COLO668 (cell line): ENCODE data around the gene ZNF740.
A peak's percentile ranks its signal among the peaks of the same experiment; 100 is the strongest.

Source experiments
- DNase-seq: peaks from one replicate; lab custom pipeline; 2025; ENCODE audit not compliant: unreplicated experiment; lab: John Stamatoyannopoulos, UW

Gene ZNF740

DNA sequence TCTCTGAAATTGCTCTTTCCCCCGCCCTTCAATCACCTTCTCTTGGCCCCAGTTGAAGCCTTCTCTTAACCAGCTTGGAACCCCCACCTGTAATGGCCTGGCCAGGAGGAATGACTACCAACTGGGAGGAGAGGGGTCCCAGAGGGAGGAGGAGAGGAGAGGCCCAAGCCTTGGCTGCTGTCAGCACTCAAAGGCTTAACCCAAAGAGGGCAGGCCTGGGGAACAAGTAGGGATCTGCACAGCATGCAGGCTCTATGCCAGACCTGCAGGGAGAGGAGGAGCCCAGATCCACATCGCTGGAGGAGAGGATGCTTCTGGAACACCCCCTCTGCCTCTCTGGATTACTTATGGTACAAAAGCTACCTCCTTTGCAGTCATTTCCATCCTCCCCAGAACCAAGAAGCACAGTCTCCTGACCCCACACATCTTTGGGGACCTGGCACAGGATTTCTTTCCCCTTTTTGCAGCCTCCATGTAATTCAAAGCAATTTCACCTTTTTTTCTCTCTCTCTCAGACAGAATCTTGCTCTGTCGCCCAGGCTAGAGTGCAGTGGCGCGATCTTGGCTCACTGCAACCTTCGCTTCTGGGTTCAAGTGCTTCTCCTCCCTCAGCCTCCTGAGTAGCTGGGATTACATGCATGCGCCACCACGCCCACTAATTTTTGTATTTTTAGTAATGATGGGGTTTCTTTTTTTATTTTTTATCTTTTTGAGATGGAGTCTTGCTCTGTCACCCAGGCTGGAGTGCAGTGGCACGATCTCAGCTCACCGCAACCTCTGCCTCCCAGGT lies 45.3 kb downstream of the ZNF740 start:
- DNase-seq, result no peak

DNA sequence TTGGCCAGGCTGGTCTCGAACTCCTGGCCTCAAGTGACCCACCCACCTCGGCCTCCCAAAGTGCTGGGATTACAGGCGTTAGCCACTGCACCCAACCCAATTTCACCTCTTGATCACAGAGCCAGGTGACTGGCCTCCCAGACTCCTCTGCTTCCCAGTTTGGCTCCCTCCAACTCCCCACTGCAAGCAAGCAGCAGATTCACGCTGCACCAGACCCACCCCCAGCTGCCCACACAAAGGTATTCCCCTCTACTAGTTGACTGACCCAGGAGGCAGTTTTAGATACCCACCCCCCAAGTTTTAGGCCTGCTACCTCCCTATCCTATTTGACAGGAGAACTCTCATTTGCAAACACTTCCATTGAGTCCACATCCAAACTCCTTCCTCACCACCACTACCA lies 46.3 kb downstream of the ZNF740 start:
- no peak for DNase-seq

DNA sequence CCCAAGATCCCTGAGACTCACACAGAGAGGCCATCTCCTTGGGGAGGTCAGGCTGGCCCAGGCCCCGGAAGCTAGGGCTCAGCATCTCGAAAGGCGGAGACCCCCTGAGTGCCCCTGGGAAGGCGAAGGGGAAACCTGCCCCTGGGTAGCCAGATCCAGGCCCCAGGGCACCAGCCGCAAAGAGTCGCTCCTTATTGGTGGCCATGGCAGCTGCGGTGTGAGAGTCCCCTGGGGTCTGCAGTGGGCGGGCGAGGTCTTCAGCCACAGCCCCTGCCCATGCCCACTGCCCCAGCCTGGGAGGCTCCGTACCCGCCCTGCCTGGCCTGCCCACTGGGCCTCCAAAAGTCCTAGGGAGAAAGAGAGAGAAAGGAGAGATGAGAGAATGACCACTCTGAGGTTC lies 46.8 kb downstream of the ZNF740 start:
- no peak for DNase-seq

DNA sequence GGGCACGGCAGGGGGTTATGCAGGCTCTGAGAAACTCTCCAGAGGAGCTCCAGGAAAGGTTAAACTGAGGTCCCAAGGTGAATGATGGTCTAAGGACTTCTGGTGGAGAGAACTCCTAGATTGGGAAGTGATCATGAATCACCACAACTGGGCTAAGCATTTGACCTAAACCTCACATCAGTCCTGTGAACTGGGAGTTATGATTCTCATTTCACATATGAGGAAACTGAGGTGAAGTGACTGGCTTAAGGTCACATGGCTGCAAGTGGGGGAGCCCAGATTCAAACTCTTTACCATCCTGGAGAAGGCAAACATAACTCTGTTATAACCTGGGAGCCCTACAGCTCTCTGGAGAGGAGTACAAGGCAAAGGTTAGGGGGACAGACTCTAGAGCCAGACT lies 47.3 kb downstream of the ZNF740 start:
- no peak for DNase-seq

DNA sequence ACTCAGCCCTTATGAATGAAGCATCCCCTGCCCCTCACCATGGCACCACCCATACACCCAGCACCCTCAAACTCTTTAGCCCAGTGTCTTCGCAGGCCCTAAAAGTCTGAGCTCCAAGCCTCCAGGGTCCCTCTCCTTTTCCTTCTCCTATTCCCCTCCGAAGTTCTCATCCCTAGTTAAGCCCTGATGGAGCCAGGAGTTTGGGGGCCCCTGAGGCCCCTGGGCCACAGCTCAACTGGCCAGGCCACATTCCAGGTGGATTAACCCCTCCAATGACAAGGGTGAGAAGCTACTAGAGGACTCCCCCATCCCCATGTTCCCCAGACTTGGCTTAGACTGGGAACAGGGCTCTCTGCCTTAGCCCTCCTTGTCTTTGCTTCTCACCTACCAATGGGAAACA lies 48.9 kb downstream of the ZNF740 start:
- no peak for DNase-seq

DNA sequence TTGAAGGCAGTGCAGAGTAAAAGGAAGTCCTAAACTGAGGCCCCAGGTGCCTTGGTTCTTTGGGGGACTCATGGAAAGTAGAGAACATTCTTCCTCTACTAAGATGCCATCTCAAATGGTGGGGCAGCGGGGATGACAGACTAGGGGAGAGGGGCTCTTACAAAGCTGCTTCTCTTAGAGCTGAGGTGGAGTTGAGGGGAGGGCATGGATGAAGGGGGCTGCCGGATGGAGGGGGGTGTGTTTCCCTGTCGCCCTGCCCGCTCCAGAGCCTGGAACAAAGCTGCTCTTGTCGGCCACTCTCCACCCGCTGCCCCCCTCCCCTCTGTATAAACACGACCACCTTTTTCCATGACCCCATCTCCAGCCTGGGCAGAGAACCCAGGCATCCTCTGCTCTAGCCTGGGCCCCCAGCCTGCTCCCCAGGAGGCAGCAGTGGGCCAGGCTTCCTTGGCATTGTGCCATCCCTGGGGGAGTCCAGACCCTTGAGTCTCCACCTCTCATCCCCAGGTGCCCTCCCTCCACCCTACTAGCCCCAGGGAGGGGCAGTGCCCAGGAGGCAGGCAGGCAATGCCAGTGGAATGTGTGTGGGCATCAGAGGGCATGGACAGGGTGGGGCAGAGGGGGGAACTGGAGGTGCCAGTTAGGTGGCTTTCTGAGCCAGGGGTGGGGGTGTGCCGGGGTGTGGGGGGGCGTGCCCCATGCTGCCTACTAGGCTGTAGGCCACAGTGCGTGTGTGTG lies 49.8 kb downstream of the ZNF740 start:
- DNase-seq, result no peak

DNA sequence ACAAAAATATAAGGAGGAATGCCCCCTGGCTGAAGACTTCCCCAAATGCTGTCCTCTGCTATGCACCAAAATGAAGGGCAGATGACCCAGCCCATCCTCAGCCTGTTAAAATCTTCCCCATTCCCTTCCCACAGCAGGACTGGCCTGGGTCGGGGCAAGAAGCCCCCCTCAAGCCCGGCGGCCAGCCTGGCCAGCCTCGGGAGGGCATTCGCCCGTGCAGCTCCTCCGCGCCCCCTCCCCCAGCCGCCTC lies 51.1 kb downstream of the ZNF740 start:
- no peak for DNase-seq

DNA sequence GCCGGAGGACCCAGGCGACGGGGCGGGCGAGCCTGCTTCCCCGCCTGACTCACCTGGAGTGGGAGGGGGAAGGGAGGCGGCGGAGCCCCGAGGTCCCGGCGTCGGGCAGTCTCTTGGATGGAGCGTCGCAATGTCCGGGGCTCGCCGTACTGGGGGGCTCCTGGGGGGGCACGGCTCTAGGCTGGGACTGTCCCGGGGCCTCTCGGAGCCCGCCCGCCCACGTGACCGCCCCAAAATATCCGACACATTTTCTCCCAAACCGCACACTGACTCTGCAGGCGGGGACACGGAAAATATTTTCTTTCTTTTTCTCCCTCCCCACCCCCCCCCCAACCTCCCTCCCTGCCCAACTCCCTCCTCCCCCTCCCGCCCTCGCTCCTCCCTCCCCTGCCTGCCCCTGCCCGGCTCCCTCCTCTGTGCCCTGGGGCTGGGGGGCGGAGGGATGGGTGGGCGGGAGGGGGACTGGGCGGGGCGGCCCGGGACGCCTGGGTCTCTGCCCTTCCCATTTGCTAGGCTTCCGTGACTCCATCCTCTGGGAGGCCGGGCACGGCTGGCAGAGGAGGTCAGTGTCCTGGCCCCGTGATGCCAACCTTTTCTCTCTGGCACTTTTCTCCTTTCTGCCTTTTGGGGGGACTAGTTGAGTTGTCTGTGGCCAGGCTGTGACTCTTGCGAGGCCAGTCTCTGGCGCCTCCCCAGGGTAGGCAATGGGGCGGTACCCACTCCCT lies 51.6 kb downstream of the ZNF740 start, which contains the start of gene RARG:
TSS of gene RARG (minus strand) at position 289 of the 725 bp plus-strand sequence. CDS start 4,664 bp downstream, outside the sequence.
- DNase-seq, result no peak

DNA sequence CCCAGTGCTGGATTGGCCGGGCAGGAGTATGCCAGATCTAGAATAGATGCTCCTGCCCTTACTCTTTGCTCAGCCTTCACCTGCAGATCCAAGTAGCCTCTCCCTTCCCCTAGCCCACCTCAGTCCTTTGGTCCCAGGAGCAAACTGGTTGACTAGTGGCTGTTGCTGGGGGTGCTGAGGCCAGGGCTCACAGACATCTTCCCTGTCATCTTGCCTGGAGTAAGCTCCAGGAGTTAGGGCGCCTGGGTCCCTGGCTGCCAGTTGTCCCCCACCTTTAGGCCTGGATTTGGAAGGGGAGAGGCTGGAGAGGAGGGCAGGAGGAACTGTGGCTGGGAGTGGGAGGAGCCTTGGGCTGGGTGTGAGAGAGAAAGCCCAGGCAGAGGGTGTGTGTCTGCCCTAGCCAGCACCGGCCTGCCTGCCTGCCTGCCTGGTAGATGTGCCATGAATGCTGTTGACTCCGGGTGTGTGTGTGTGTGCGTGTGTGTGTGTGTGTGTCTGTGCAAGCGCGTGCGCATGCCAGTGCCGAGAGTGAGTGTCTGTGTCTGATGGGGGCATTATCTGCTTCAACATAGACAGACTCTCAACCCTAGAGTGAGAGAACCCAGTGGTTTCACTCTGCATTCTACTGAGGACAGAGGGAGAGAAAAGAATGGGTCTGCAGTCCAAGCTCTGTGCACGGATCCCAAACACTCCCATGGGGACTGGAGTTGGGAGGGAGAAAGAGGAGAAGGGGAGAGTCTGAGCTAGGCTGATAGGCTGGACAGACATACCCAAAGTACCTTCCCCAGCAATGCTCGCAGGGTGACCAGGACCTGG lies 52.3 kb downstream of the ZNF740 start:
- peak; percentile 4 for DNase-seq

DNA sequence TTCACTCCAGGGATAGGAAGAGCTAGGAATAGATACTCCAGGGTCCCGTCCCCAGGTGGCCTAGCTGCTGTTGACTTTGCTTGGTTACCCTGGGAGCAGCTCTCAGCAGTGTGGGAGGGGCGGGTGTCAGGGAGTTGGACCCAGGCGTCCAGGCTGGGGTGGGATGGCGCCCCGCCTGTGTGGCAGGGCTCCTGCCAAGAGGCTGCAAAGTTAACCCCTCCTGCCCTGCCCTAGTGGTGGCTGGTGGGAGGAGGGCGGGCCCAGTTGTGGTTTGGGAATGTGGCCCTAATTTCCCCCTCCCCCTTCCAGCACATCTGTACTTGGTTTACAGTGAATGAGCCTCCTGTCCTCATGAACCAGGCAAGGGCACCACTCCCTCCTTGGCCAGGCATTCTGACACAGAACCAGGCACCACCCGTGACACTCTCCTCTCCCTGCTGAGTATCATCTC lies 53.2 kb downstream of the ZNF740 start:
- DNase-seq, result no peak

DNA sequence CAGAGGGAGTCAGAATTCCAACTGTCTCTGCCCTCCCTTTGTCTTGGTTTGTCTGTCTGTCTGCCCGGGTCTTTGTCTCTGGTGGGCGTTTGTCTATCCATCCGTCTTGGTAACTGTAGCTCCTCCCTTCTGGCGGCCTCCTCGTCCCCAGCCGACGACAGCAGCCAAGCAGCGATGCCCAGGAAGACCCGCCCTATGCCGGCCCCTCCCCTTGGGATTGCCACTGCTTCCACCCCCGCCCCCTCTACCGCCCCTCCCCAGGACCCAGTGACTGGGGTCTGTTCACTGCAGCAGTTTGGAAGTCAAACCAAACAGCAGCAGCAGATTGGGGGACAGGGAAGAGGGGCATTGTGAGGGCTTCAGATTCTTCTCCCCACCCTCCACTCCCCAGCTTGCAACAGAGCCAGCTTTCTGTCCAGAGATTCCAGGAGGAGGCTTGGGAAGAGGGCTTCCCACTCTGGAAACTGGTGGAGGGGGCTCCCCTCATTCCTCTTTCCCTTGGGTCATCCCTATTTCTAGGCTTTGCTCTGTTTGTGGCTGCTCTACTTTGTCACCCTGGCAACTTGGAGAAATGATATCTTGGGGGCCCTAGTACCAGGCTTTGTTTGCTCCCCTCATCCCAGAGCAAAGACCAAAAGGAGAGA lies 53.9 kb downstream of the ZNF740 start:
- no peak for DNase-seq

DNA sequence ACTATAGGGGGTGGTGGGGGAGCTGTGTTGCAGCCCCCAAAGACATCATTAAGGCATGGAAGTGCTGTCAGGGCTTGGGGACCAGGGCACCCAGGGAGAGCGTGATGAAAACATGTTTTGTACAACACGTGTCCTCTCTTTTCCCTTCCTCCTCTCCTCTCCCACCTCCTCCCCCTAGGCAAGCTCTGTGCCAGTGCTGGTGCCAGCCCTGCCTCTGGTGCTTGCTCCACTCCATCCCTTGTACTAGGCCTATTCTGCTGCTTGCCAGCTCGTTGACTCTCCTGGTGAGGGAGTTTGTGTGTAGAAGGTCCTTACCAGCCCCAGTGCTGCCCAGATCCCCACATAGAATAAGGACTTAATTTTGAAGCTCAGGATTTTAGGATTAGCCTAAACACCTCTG lies 54.6 kb downstream of the ZNF740 start:
- DNase-seq, result no peak

DNA sequence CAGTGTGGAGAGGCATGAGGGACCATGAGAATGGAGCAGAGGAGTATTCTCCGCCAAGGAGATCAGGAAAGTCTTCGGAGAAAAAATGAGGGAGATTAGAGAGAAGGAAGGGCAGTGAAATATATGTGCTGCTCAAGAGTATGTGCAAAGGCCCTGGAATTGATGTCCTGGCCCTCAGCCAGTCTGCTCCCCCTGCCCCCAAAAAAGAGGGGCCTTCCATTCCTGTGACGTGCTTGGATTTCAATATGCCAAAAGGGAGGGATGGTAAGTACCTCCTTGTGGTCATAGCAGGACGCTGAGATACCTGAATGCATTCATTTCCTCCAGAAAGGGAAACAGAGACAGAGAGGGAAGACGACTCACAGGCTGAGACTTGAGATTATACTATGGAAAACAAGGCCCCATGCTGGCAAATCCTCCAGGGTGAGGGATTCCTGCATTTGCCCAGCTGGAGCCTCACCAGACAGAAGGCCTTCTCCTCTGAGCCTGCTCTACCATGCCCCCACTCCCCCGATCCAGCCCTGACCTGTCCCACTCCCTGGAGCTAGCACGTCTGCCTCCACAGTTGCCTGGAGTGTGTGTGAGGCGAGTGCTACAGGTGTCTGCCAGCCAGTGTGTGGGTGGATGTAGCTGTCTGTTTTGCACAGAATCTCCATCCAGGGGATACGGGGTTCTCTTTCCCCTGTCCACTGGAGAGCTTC lies 55.4 kb downstream of the ZNF740 start:
- DNase-seq, result no peak

DNA sequence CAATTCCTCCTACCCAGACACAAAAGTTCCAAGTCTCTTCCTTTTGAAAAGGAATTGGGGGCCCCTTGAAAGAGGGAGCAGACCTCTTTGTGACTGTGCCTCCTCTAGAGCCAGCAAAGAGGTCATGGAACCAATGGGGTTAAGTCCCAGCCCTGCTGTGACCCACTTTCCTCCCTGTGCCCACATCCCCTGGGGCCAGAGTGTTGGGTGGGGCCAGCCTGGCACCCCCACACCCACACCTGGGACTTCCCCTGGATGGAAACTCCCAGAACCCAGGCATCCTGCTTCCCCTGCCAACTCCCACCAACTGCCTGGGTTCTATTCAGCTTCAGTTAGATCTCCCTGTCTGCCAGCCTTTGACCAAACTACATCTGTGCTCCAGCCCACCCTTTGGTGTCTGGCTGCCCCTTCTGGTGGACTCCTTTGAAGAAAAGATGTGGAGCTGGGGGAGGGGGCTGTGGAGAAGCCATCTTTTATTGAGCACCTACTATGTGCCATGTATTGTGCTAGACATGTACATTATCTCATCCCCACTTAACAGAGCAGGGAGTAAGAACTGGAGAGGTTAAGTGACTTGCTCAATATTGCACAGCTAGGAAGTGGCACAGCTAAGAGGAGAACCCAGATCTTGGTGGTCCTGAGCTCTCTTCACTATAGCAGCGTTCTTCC lies 56.1 kb downstream of the ZNF740 start:
- no peak for DNase-seq

DNA sequence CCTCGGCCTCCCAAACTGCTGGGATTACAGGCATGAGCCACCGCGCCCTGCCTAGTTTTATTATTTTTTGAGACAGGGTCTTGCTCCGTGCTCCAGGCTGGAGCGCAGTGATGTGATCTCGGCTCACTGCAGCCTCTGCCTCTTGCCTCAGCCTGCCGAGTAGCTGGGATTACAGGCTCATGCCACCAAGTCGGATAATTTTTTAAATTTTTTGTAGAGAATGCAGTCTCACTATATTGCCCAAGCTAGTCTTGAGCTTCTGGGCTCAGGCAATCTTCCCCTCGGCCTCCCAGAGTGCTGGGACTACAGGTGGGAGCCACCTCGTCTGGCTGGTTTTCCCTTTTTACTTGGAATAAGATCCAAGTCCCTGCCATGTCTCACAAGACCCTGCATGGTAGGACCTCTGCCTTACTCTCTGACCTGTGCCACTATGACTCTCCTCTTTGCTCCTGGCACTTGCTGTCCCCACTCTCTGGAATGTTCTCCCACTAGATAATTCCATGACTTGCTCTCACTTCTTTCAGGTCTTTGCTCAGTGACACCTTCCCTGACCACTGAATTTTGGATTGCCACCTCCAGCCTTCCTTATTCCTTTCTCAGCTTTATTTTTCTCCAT lies 59.2 kb downstream of the ZNF740 start:
- DNase-seq, result no peak

DNA sequence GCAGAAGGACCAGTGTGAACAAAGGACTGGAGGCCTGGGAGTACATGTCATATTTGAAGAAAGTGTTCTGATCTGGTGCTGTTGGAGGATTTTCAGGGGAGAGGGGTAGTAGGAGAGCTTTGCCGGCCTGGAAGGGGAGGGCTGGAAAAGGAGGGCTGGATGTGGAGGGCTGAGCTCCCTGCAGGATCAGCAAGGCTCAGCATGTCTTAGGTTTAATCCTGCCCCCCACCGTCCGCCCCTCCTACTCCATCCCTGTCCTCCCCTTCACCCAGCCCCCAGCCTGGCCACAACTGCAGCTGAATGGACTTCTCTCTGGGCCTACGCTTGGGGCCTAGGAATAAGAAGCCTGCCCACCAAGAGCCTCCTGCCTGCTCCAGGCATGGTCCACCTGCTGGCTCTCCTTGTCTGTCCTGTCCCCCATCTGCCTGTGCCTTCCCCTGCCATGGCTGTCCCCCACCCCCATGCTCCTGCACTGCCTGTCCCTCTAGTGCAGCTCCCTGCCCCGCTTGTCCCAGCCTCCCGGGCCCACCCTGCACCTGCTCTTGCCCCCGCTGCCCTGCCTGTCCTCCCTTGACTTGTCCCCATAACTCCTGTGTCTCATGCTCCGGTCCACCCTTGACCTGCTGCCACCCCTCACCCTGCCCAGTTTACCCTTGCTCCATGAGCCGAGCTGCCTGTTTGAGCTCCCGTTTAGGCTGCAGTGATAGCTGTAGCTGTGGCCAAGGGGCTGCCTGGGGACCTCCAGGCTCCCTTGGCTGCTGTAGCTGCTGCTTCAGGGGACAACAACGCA lies 61.3 kb downstream of the ZNF740 start:
- no peak for DNase-seq

DNA sequence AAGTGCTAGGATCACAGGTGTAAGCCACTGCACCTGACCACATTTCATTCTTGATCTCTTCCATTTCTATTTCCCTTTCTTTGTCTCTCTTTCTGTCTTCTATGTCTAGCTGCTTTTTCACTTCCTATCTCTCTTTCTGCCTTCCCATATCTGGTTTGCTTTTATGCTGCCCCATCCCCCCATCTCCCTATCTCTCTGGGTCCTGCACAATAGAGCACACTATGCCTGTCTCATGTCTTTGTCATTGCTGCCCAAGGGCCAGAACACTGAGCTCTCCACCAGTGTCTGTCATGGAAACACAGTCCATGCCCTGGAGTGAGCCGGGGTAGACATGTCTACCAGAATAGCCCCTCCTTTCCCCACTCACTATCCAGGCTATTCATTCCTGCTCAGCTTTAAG lies 63.8 kb downstream of the ZNF740 start:
- no peak for DNase-seq
